ENCODE measurements around the gene NMNAT3.

DNA sequence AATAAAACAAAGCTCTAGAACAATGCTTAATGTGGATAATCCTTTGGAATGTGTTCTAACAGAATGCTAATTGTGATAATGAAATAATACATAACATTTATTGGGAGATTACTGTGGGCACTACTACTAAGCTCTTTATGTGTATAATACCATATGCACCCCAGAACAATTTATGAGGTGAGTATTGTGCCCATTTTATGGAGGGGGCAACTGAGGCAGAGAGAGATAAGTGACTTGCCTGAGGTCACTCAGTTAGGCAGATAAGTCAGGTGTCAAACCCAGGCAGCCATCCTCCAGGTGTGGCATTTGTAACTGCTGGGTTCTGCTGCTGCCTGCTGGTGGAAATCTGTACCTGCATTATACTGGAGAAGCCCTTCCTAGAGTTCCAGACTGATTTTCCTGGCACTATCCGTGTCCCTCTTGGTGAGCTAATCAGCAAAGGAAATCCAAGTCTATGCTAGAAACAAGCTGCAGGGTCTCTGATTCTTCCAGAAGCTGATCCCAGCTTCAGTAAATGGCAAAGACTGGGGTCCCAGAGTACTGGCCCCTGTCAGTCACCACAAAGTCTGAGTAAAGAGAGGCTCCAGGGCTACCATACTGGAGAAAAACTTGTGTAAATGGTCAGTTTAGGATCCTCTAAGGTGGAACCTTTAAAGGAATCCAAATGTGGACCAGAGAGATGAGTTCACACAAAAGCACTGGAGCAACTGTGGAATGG lies 115.7 kb downstream of the NMNAT3 start:
- TF ChIP-seq, protein P1, sequence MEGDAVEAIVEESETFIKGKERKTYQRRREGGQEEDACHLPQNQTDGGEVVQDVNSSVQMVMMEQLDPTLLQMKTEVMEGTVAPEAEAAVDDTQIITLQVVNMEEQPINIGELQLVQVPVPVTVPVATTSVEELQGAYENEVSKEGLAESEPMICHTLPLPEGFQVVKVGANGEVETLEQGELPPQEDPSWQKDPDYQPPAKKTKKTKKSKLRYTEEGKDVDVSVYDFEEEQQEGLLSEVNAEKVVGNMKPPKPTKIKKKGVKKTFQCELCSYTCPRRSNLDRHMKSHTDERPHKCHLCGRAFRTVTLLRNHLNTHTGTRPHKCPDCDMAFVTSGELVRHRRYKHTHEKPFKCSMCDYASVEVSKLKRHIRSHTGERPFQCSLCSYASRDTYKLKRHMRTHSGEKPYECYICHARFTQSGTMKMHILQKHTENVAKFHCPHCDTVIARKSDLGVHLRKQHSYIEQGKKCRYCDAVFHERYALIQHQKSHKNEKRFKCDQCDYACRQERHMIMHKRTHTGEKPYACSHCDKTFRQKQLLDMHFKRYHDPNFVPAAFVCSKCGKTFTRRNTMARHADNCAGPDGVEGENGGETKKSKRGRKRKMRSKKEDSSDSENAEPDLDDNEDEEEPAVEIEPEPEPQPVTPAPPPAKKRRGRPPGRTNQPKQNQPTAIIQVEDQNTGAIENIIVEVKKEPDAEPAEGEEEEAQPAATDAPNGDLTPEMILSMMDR (conservative IDR thresholded peaks at IDR 0.05; ENCODE audit: low read length) = peak; percentile 62
- TF ChIP-seq EZH2phosphoT487 (IDR thresholded peaks at IDR 0.05; ENCODE audit: borderline replicate concordance, low read depth, low read length) = no peak
